K562 (cell line): Measurements from ENCODE around the gene KRR1.

Experiments
- CEBPB ChIP-seq: fragments of 450-650 bp; IDR thresholded peaks from 2 replicates; pipeline ENCODE4 v1.6.1; 2016; ENCODE audit warnings: missing genetic modification characterization, missing compliant biosample characterization
- CEBPG ChIP-seq, 3 experiments: fragments of 200-800 bp in 1 of 3; sonication (Bioruptor generic) in 1 of 3; sonication (generic) in 1 of 3; formaldehyde crosslinking in 1 of 3; IDR thresholded peaks in 2 of 3; conservative IDR thresholded peaks in 1 of 3; 2 replicates each; pipeline versions ENCODE4 v1.6.1 to v1.8.0; 2016 to 2022; ENCODE audit warnings: missing compliant biosample characterization in 2 of 3, missing genetic modification characterization in 2 of 3, mild to moderate bottlenecking in 1 of 3, missing genetic modification reagents in 1 of 3
- CTCF ChIP-seq, 3 experiments: IDR thresholded peaks in 2 of 3; conservative IDR thresholded peaks in 1 of 3; 2 replicates each; pipeline ENCODE4 v1.5.1; 2011 to 2012; ENCODE audit warnings: low read length in 3 of 3, mild to moderate bottlenecking in 3 of 3, control low read depth in 2 of 3, improper control_type of control experiment in 1 of 3, inconsistent platforms in 1 of 3, low read depth in 1 of 3, mixed read lengths in 1 of 3, moderate library complexity in 1 of 3; ENCODE audit not compliant: insufficient read depth in 2 of 3
- ELF1 ChIP-seq: fragments of 200-800 bp; sonication (Bioruptor generic); IDR thresholded peaks from 2 replicates; pipeline ENCODE4 v1.6.1; 2016; ENCODE audit warnings: missing genetic modification characterization, missing compliant biosample characterization
- ILK ChIP-seq: fragments of 450-650 bp; IDR thresholded peaks from 2 replicates; pipeline ENCODE4 v1.6.1; 2016; ENCODE audit warnings: missing genetic modification characterization, low read depth, mild to moderate bottlenecking, missing compliant biosample characterization, moderate library complexity, borderline replicate concordance
- MEF2A ChIP-seq: IDR thresholded peaks from 2 replicates; pipeline ENCODE4 v1.6.1; 2011; ENCODE audit warnings: low read depth, mild to moderate bottlenecking, low read length, moderate library complexity; ENCODE audit not compliant: control insufficient read depth
- NR3C1 ChIP-seq: sonication (generic); formaldehyde crosslinking; IDR thresholded peaks from 2 replicates; pipeline ENCODE4 v1.8.1; 2022; ENCODE audit warnings: missing genetic modification reagents
- POLR2A ChIP-seq: fragments of 450-650 bp; conservative IDR thresholded peaks from 2 replicates; pipeline ENCODE4 v1.6.1; 2016
- ZNF217 ChIP-seq: sonication (generic); formaldehyde crosslinking; IDR thresholded peaks from 2 replicates; pipeline ENCODE4 v1.8.0; 2022; ENCODE audit warnings: mild to moderate bottlenecking, missing genetic modification reagents
- ZNF253 ChIP-seq: fragments of 250-450 bp; sonication (Bioruptor Pico); conservative IDR thresholded peaks from 2 replicates; pipeline ENCODE4 v1.6.1; 2021; ENCODE audit warnings: mild to moderate bottlenecking
- ZNF324 ChIP-seq: fragments of 250-450 bp; sonication (Bioruptor Pico); IDR thresholded peaks from 2 replicates; pipeline ENCODE4 v1.4.0; 2020; ENCODE audit warnings: mild to moderate bottlenecking
- ZNF655 ChIP-seq: fragments of 250-450 bp; sonication (Bioruptor Pico); IDR thresholded peaks from 2 replicates; pipeline ENCODE4 v1.5.0; 2021

GRCh38 chr12:75477137-75477536 is 34.3 kb downstream of the KRR1 start:
- no peak for TF ChIP-seq CEBPG (CRISPR knock-in tag; IDR thresholded peaks at IDR 0.05)
- no peak for TF ChIP-seq CEBPG (tag; conservative IDR thresholded peaks at IDR 0.05 in 1 of 2, IDR thresholded peaks at IDR 0.05 in 1 of 2)
- TF ChIP-seq ELF1 (tag): no peak
- TF ChIP-seq CTCF (IDR thresholded peaks at IDR 0.05 in 2 of 3, conservative IDR thresholded peaks at IDR 0.05 in 1 of 3; ENCODE audit: insufficient read depth in 2 of 3, low read depth in 1 of 3, low read length in 3 of 3): no peak
- no peak for TF ChIP-seq POLR2A
- no peak for TF ChIP-seq MEF2A
- no peak for TF ChIP-seq ZNF655
- TF ChIP-seq CEBPB (tag): no peak
- no peak for TF ChIP-seq ZNF324 (CRISPR knock-in tag)
- TF ChIP-seq ILK (tag): no peak
- TF ChIP-seq ZNF217 (CRISPR knock-in tag): no peak
- TF ChIP-seq ZNF253 (CRISPR knock-in tag): no peak
- no peak for TF ChIP-seq NR3C1
